Prostate gland (tissue), 2 donors: ENCODE results near the gene ZNHIT3. TPM values are rescaled to one million over a fixed set of nuclear protein-coding genes. Genes with fewer than 3 reads are reported as not detected.
"Not testable (repeated sequence)": the region's sequence is repeated elsewhere in the genome, so short reads cannot be mapped to it uniquely, and the experiment has no call there.

Source experiments
- DNase-seq: peaks from one replicate; pipeline ENCODE4 v3.0.0-alpha.2; 2019; ENCODE audit warnings: low spot score
- H3K27ac ChIP-seq, 2 donors: fragments of 200-600 bp; sonication (generic); 2 replicates each; pipeline ENCODE4 v1.5.1; 2017 to 2019
- H3K27me3 ChIP-seq: fragments of 200-600 bp; sonication (generic); replicated peaks from 2 replicates; pipeline ENCODE4 v1.5.1; 2019; ENCODE audit not compliant: insufficient read depth
- H3K36me3 ChIP-seq, 2 donors: fragments of 200-600 bp; sonication (generic); 1 replicate in 1 of 2; 2 replicates in 1 of 2; pipeline versions ENCODE4 v1.5.1 to v1.8.1; 2017 to 2019
- H3K4me1 ChIP-seq: fragments of 200-600 bp; sonication (generic); replicated peaks from 2 replicates; pipeline ENCODE4 v1.5.1; 2019
- H3K4me3 ChIP-seq, 2 donors: fragments of 200-600 bp; sonication (generic); 2 replicates each; pipeline ENCODE4 v1.5.1; 2017 to 2019
- H3K9me3 ChIP-seq: fragments of 200-600 bp; sonication (generic); 2 replicates; pipeline ENCODE4 v1.5.1; 2017
- CTCF ChIP-seq, 4 experiments: fragments of 200-600 bp in 2 of 4; fragments of 450-650 bp in 2 of 4; sonication (generic) in 2 of 4; IDR thresholded peaks; 1 replicate in 3 of 4; 2 replicates in 1 of 4; pipeline ENCODE4 v1.5.1; 2016 to 2019; ENCODE audit warnings: antibody characterized with exemption in 4 of 4, mild to moderate bottlenecking in 2 of 4, moderate library complexity in 2 of 4
- POLR2A ChIP-seq: fragments of 450-650 bp; IDR thresholded peaks from one replicate; pipeline ENCODE4 v1.6.1; 2016; ENCODE audit warnings: antibody characterized with exemption, mild to moderate bottlenecking
- POLR2AphosphoS5 ChIP-seq: sonication (generic); formaldehyde crosslinking; IDR thresholded peaks from one replicate; pipeline ENCODE4 v1.6.1; 2017; ENCODE audit warnings: antibody characterized with exemption
- WGBS: methylation state at CpG from one replicate; pipeline ENCODE4 v1.1.5; 2018; 5-methylcytosine and 5-hydroxymethylcytosine counted together
- intact Hi-C: fragments of 100-400 bp; cut with DNase I; formaldehyde crosslinking; loops from one replicate; pipeline ENCODE4 v1.14.2; 2022
- total RNA-seq, 2 donors: library from RNA; depleted of rRNA; stranded (reverse); fragments of >200 nt; gene quantifications; one replicate each; pipeline ENCODE4 v1.1.0, GENCODE V29; 2016

ZNHIT3 gene
- total RNA-seq, 2 donors from 2014 or later, result 29.1 to 36.9 TPM

GRCh38 chr17:36507266-36507665, 20.8 kb downstream of the ZNHIT3 start:
- no peak for DNase-seq
- no peak for TF ChIP-seq POLR2AphosphoS5
- TF ChIP-seq POLR2A, result no peak
- TF ChIP-seq CTCF (IDR thresholded peaks at IDR 0.05), result no peak
- Histone ChIP-seq H3K4me3 (no peak overlapping the region), H3K27me3 (no peaks in the 10 kb centered on the region), H3K36me3 (peaks cover 0 to 4% of the 10 kb centered on the region in 2 donors), H3K9me3 (no peaks in the 10 kb centered on the region), H3K27ac (no peak overlapping the region), H3K4me1 (no peaks in the 10 kb centered on the region)
- intact Hi-C loops, result no loop called here
- WGBS, result 97% methylated on average over 6 of the region's 6 CpGs

DNA sequence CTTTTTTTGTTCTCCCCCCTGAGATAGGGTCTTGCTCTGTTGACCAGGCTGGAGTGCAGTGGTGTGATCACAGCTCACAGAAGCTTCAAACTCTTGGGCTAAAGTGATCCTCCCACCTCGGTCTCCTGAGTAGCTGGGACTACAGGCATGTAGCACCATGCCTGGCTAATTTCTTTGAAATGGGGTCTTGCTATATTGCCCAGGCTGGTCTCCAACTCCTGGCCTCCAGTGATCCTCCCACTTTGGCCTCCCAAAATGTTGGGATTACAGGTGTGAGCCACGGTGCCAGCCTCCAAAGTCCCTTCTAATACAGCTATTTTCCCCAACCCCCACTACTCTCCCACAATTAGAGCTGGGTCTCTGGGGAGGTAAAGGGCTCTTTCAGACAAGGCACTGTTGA, 22.0 kb downstream of the ZNHIT3 start:
- DNase-seq, H3K4me3 ChIP-seq, H3K27ac ChIP-seq, H3K27me3 ChIP-seq, H3K36me3 ChIP-seq, H3K9me3 ChIP-seq, H3K4me1 ChIP-seq, intact Hi-C loops: not testable (repeated sequence)
- WGBS, result 92% methylated on average over 2 of the region's 2 CpGs

GRCh38 chr17:36509272-36509985, 22.9 kb downstream of the ZNHIT3 start:
- Histone ChIP-seq H3K4me3 (no peak overlapping the region), H3K9me3 (no peaks in the 10 kb centered on the region), H3K27me3 (no peaks in the 10 kb centered on the region), H3K27ac (no peak overlapping the region), H3K36me3 (no peaks in the 10 kb centered on the region), H3K4me1 (no peaks in the 10 kb centered on the region)
- WGBS, result 92% methylated on average over 9 of the region's 9 CpGs
- TF ChIP-seq CTCF (IDR thresholded peaks at IDR 0.05) (no peak), POLR2AphosphoS5 (no peak), POLR2A (no peak)
- DNase-seq, result no peak
- intact Hi-C loops, result no loop called here

GRCh38 chr17:36510636-36511035, 24.2 kb downstream of the ZNHIT3 start:
- TF ChIP-seq POLR2AphosphoS5, result no peak
- TF ChIP-seq CTCF (IDR thresholded peaks at IDR 0.05), result no peak
- TF ChIP-seq POLR2A, result no peak
- intact Hi-C loops, result no loop called here
- Histone ChIP-seq H3K4me1 (no peaks in the 10 kb centered on the region), H3K4me3 (no peak overlapping the region), H3K36me3 (no peaks in the 10 kb centered on the region), H3K27ac (no peak overlapping the region), H3K27me3 (no peaks in the 10 kb centered on the region), H3K9me3 (no peaks in the 10 kb centered on the region)
- no peak for DNase-seq
- WGBS, result 83% methylated on average over 14 of the region's 14 CpGs

GRCh38 chr17:36511216-36511615, 24.7 kb downstream of the ZNHIT3 start:
- DNase-seq, result no peak
- intact Hi-C loops, result no loop called here
- Histone ChIP-seq H3K4me3 (no peak overlapping the region), H3K27ac (no peak overlapping the region), H3K9me3 (no peaks in the 10 kb centered on the region), H3K36me3 (no peaks in the 10 kb centered on the region), H3K4me1 (no peaks in the 10 kb centered on the region), H3K27me3 (no peaks in the 10 kb centered on the region)
- WGBS, result 91% methylated on average over 6 of the region's 6 CpGs
- TF ChIP-seq POLR2A (no peak), CTCF (IDR thresholded peaks at IDR 0.05) (no peak), POLR2AphosphoS5 (no peak)
